Measurements from ENCODE around the gene ADAMTSL1. TPM values are rescaled to one million over a fixed set of nuclear protein-coding genes. Genes with fewer than 3 reads are reported as not detected.

ADAMTSL1 gene
- polyA plus RNA-seq, 1 donor from 2014 or later, result 1.1 TPM

DNA sequence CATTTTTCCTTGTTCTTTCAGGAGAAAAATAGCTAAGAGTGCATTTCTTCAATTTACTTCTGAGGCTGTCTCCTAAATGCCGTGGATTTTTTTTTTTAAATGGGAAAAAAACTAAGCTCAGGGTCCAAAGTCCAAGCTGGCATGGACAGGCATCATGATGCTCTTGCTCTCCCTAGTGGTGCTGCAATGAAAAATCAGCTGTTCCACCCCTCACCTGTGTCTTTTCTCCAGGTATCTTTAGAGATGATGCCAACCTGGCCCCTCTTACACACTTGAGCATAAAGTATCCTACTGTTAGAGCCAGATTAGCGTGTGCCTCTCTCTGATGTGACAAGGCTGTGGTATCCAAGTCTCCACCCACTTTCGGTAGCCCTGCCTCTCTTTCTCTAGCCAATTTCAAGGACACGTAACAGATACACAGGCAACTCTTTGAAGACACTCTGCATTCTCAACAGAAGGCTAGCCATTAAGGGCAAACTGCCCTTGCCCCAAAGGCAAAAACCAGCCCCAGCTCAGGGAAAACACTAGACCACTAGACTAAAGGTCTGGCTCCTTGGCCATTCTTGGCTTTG is 350.2 kb downstream of the ADAMTSL1 start:
- TF ChIP-seq RAD21 (conservative IDR thresholded peaks at IDR 0.05) (no peak), POLR2AphosphoS5 (IDR thresholded peaks at IDR 0.05) (no peak), EZH2 (IDR thresholded peaks at IDR 0.05; ENCODE audit: borderline replicate concordance, insufficient read depth, low read length, poor library complexity, severe bottlenecking) (no peak), EP300 (conservative IDR thresholded peaks at IDR 0.05; ENCODE audit: poor library complexity, severe bottlenecking) (no peak)
- Histone ChIP-seq H3K9me3 (ENCODE audit: low read length) (no peaks in the 10 kb centered on the region), H3F3A (ENCODE audit: insufficient read depth, low read length, poor library complexity, severe bottlenecking) (no peaks in the 10 kb centered on the region), H3K79me2 (replicated peaks; ENCODE audit: insufficient read depth, low read length) (no peaks in the 10 kb centered on the region), H3K4me2 (ENCODE audit: low read length) (no peak overlapping the region), H2AFZ (ENCODE audit: low read depth, low read length) (no peak overlapping the region), H3K9me2 (ENCODE audit: insufficient read depth, low read length) (no peaks in the 10 kb centered on the region), H3K4me3 (ENCODE audit: low read length) (no peak overlapping the region), H3K9ac (ENCODE audit: low read length) (no peak overlapping the region), H3K36me3 (ENCODE audit: insufficient read depth, low read length) (no peaks in the 10 kb centered on the region), H3K27ac (ENCODE audit: low read length) (no peak overlapping the region), H4K20me1 (ENCODE audit: insufficient read depth) (no peaks in the 10 kb centered on the region), H3K27me3 (ENCODE audit: insufficient read depth, low read depth, low read length) (no peaks in the 10 kb centered on the region)

DNA sequence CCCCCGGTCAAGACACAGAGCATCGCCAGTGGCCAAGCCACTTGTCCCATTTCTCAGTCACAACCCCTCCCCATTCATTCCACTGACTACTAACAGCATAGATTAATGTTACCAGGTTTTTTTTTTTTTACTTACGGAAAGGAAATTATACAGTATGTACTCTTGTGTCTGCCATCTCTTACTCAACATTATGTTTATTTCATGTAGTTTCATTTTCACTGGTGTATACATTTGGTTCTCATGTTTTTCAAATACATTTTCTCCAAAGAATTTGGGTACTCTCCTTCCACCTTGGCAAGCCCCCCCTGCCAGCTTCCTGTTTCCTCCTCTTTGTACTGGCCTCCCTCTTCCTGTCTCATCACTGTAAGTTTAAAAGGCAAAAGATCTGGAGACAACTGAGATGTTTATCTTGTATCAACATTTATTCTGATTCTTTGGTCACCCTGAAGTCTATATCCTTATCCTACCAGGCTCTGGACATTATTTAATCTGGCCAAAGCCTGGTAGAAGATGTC is 351.8 kb downstream of the ADAMTSL1 start:
- Histone ChIP-seq H3K9me2 (ENCODE audit: insufficient read depth, low read length) (no peaks in the 10 kb centered on the region), H3K4me2 (ENCODE audit: low read length) (no peak overlapping the region), H3K9me3 (ENCODE audit: low read length) (no peaks in the 10 kb centered on the region), H2AFZ (ENCODE audit: low read depth, low read length) (no peak overlapping the region), H3K9ac (ENCODE audit: low read length) (no peak overlapping the region), H3K27ac (ENCODE audit: low read length) (no peak overlapping the region), H3F3A (ENCODE audit: insufficient read depth, low read length, poor library complexity, severe bottlenecking) (no peaks in the 10 kb centered on the region), H3K36me3 (ENCODE audit: insufficient read depth, low read length) (no peaks in the 10 kb centered on the region), H3K79me2 (replicated peaks; ENCODE audit: insufficient read depth, low read length) (no peaks in the 10 kb centered on the region), H3K4me3 (ENCODE audit: low read length) (no peak overlapping the region), H3K27me3 (ENCODE audit: insufficient read depth, low read depth, low read length) (no peaks in the 10 kb centered on the region), H4K20me1 (ENCODE audit: insufficient read depth) (no peaks in the 10 kb centered on the region)
- no peak for TF ChIP-seq MXI1 (conservative IDR thresholded peaks at IDR 0.05; ENCODE audit: poor library complexity, severe bottlenecking)
- TF ChIP-seq, protein P1, sequence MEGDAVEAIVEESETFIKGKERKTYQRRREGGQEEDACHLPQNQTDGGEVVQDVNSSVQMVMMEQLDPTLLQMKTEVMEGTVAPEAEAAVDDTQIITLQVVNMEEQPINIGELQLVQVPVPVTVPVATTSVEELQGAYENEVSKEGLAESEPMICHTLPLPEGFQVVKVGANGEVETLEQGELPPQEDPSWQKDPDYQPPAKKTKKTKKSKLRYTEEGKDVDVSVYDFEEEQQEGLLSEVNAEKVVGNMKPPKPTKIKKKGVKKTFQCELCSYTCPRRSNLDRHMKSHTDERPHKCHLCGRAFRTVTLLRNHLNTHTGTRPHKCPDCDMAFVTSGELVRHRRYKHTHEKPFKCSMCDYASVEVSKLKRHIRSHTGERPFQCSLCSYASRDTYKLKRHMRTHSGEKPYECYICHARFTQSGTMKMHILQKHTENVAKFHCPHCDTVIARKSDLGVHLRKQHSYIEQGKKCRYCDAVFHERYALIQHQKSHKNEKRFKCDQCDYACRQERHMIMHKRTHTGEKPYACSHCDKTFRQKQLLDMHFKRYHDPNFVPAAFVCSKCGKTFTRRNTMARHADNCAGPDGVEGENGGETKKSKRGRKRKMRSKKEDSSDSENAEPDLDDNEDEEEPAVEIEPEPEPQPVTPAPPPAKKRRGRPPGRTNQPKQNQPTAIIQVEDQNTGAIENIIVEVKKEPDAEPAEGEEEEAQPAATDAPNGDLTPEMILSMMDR (IDR thresholded peaks at IDR 0.05; ENCODE audit: poor library complexity, severe bottlenecking), result no peak
- TF ChIP-seq RAD21 (conservative IDR thresholded peaks at IDR 0.05), result no peak
- no peak for TF ChIP-seq EP300 (conservative IDR thresholded peaks at IDR 0.05; ENCODE audit: poor library complexity, severe bottlenecking)
- no peak for TF ChIP-seq EZH2 (IDR thresholded peaks at IDR 0.05; ENCODE audit: borderline replicate concordance, insufficient read depth, low read length, poor library complexity, severe bottlenecking)
- TF ChIP-seq POLR2AphosphoS5 (IDR thresholded peaks at IDR 0.05), result no peak
- no peak for TF ChIP-seq SMC3 (conservative IDR thresholded peaks at IDR 0.05; ENCODE audit: poor library complexity)
- TF ChIP-seq, protein P2, sequence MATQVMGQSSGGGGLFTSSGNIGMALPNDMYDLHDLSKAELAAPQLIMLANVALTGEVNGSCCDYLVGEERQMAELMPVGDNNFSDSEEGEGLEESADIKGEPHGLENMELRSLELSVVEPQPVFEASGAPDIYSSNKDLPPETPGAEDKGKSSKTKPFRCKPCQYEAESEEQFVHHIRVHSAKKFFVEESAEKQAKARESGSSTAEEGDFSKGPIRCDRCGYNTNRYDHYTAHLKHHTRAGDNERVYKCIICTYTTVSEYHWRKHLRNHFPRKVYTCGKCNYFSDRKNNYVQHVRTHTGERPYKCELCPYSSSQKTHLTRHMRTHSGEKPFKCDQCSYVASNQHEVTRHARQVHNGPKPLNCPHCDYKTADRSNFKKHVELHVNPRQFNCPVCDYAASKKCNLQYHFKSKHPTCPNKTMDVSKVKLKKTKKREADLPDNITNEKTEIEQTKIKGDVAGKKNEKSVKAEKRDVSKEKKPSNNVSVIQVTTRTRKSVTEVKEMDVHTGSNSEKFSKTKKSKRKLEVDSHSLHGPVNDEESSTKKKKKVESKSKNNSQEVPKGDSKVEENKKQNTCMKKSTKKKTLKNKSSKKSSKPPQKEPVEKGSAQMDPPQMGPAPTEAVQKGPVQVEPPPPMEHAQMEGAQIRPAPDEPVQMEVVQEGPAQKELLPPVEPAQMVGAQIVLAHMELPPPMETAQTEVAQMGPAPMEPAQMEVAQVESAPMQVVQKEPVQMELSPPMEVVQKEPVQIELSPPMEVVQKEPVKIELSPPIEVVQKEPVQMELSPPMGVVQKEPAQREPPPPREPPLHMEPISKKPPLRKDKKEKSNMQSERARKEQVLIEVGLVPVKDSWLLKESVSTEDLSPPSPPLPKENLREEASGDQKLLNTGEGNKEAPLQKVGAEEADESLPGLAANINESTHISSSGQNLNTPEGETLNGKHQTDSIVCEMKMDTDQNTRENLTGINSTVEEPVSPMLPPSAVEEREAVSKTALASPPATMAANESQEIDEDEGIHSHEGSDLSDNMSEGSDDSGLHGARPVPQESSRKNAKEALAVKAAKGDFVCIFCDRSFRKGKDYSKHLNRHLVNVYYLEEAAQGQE (IDR thresholded peaks at IDR 0.05; ENCODE audit: borderline replicate concordance), result no peak
- no peak for TF ChIP-seq TAF1 (IDR thresholded peaks at IDR 0.05; ENCODE audit: low read depth)

Data from neural cell (in vitro differentiated cells).